Cardiac fibroblast (primary cell): ENCODE results near the gene STRBP.

ENCODE experiments used
- DNase-seq, 2 donors: peaks; one replicate each; pipeline versions ENCODE4 v3.0.0 to v3.0.0-alpha.2; 2010; ENCODE audit warnings: low read depth in 2 of 2
- H3K4me3 ChIP-seq, 2 donors: replicated peaks in 1 of 2; 1 replicate in 1 of 2; 2 replicates in 1 of 2; pipeline ENCODE4 v1.5.1; 2011; ENCODE audit warnings: low read depth in 2 of 2, low read length in 2 of 2, mild to moderate bottlenecking in 2 of 2, moderate library complexity in 1 of 2
- CTCF ChIP-seq: IDR thresholded peaks from one replicate; pipeline ENCODE4 v1.5.1; 2011; ENCODE audit warnings: low read depth, mild to moderate bottlenecking, low read length, inconsistent platforms

The STRBP gene

GRCh38 chr9:123262338-123262737 lies 6.0 kb downstream of the STRBP start:
- DNase-seq, result no peak
- no peak overlapping the region for H3K4me3 ChIP-seq
- no peak for TF ChIP-seq CTCF

- TF ChIP-seq CTCF, result no peak
Measured at GRCh38 chr9:123261006-123261677, 7.2 kb downstream of the STRBP start.

GRCh38 chr9:123260340-123260739 lies 8.0 kb downstream of the STRBP start:
- no peak overlapping the region for H3K4me3 ChIP-seq
- no peak for DNase-seq
- no peak for TF ChIP-seq CTCF

More at GRCh38 chr9:123261006-123261677, 7.2 kb downstream of the STRBP start:
- DNase-seq, result no peak
- H3K4me3 ChIP-seq, result no peak overlapping the region

- DNase-seq, result no peak
- no peak overlapping the region for H3K4me3 ChIP-seq
- no peak for TF ChIP-seq CTCF
Measured at GRCh38 chr9:123257276-123257675, 11.1 kb downstream of the STRBP start.

GRCh38 chr9:123255718-123256117 lies 12.7 kb downstream of the STRBP start:
- no peak for DNase-seq
- TF ChIP-seq CTCF, result no peak
- H3K4me3 ChIP-seq, result no peak overlapping the region

- no peak for TF ChIP-seq CTCF
- no peak for DNase-seq
- H3K4me3 ChIP-seq, result no peak overlapping the region
Measured at GRCh38 chr9:123253204-123253603, 15.2 kb downstream of the STRBP start.

GRCh38 chr9:123251741-123252140 lies 16.6 kb downstream of the STRBP start:
- H3K4me3 ChIP-seq, result no peak overlapping the region
- TF ChIP-seq CTCF, result no peak
- DNase-seq, result no peak
